ENCODE data around the gene DGKB.

DGKB gene

GRCh38 chr7:14501436-14501835 is 401.1 kb downstream of the DGKB start:
- TF ChIP-seq CTCF (IDR thresholded peaks at IDR 0.05; ENCODE audit: control extremely low read depth, extremely low read depth, low read depth, missing control alignments), result no peak
- no peak for DNase-seq (ENCODE audit: extremely low spot score)
- ChIA-PET CTCF (interaction anchor here (1.1 kb wide), 1 partner anchor 11 kb away, joined by 3 read pairs; no protein-coding TSS in a partner anchor), POLR2A (no interaction called here)

DNA sequence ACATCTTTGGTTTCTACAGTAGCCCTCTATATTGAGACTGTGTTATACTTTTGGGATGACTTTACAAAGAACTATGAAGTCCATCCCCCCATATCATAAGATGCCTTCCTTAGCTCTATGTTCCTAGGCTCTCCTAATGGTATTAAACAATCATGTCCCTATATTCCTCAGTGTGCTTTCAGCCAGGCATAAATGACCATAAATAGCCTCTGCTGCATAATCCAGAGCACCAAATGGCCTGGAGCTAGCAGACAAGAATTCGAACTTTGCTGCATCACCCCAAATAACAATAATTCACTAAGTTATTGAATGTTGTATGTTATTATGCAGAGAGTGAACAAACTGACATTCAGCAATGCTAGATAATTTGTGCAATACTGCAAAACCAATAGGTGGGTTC is 405.2 kb downstream of the DGKB start:
- DNase-seq (ENCODE audit: extremely low spot score), result no peak
- no peak for TF ChIP-seq CTCF (IDR thresholded peaks at IDR 0.05; ENCODE audit: control extremely low read depth, extremely low read depth, low read depth, missing control alignments)
- POLR2A ChIA-PET, result no interaction called here
- CTCF ChIA-PET, result no interaction called here

DNA sequence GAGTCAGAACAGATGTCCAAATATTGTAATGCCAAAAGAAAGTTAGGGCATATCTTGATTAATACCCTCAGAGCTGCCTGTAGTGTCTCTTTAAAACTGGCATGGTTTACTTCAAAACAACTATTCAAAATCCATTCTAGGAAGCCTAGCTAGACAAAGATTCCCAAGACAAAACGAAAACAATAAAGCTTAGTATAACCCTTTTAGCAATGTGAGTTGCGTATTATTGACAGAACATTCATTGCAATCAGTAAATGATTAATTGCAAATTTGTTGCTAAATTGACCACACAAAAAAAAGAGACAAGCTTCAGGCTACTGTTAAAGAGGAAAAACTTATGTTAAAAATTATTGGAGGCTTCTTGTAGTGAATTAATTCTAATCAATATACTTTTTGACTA is 406.9 kb downstream of the DGKB start:
- TF ChIP-seq CTCF (IDR thresholded peaks at IDR 0.05; ENCODE audit: control extremely low read depth, extremely low read depth, low read depth, missing control alignments), result no peak
- DNase-seq (ENCODE audit: extremely low spot score), result no peak
- ChIA-PET POLR2A (no interaction called here), CTCF (no interaction called here)

DNA sequence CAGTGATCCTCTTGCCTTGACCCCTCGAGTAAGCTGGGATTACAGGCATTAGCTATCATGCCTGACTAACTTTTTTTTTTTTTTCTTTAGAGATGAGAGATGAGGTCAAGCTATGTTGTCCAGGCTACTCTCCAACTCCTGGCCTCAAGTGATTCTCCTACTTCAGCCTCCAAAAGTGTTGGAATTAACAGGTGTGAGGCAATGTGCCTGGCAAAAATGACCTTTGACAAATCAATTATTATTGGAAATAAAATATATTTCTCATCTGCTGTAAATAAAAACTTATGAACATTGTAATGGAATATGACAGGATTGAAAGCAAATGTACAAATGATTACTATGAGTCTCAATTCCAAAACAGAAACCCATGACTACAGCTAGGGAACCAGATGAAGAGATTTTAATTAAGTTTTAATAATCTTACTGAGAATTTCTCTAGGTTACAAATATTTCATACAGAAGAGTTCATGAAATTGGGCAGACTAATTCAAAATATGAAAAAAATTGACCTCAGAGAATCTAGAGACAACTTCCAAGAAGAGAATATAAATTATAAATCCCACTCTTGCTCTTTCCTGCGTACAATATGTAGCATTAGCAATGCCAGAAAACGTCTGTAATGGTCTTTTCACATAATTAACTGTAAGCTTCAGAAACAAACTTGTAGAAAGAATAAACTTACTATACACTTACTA is 414.7 kb downstream of the DGKB start:
- no peak for DNase-seq (ENCODE audit: extremely low spot score)
- TF ChIP-seq CTCF (IDR thresholded peaks at IDR 0.05; ENCODE audit: control extremely low read depth, extremely low read depth, low read depth, missing control alignments), result no peak
- POLR2A ChIA-PET, result no interaction called here
- CTCF ChIA-PET, result interaction anchor here (1.0 to 1.7 kb wide), 2 partner anchors 17 to 31 kb away, joined by 3 to 6 read pairs; no protein-coding TSS in a partner anchor

DNA sequence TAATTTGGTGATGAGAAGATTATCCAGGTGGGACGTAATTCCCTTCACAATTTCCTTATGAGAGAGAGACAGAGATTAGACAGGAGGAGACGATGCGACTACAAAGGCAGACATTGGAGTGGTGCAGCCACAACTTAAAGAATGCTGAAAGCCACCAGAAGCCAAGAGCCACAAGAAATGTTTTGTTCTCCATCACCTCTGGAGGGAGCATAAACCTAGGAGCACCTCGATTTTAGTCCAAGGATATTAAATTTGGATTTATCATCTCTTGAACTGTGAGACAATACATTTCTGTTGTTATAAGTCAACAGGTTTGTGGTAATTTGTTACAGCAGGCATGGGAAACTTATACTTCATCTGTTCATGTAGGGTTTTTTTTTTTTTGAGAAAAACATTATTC is 418.9 kb downstream of the DGKB start:
- CTCF ChIA-PET, result no interaction called here
- no peak for DNase-seq (ENCODE audit: extremely low spot score)
- no peak for TF ChIP-seq CTCF (IDR thresholded peaks at IDR 0.05; ENCODE audit: control extremely low read depth, extremely low read depth, low read depth, missing control alignments)
- POLR2A ChIA-PET, result no interaction called here

DNA sequence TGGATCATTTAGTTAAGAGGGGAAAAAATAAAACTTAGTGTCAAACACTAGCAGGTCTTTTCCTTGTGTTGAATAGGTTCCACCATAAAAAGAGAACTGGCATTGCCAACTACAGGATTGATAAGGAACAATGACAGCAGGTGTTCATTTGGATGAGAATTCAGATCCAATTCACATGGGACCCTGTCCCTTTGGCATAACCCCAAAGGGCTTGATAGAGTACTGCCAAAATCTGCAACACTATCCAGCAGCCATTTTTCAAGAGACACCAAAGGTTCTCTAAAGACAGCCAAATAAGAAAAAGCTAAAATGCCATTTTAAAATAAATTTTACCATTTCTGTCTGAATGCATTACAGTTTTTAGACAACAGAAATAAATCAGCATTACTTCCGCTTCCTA is 422.3 kb downstream of the DGKB start:
- no peak for DNase-seq (ENCODE audit: extremely low spot score)
- no peak for TF ChIP-seq CTCF (IDR thresholded peaks at IDR 0.05; ENCODE audit: control extremely low read depth, extremely low read depth, low read depth, missing control alignments)
- POLR2A ChIA-PET, result no interaction called here
- CTCF ChIA-PET, result interaction anchor here (0.9 to 1.6 kb wide), 2 partner anchors 9 to 24 kb away, joined by 3 read pairs; no protein-coding TSS in a partner anchor

Measured in GM10248 (cell line).